CD14-positive monocyte (primary cell): ENCODE measurements around the gene FGGY. TPM values are rescaled to one million over a fixed set of nuclear protein-coding genes. Genes with fewer than 3 reads are reported as not detected.

Source experiments
- DNase-seq, 3 donors: peaks; one replicate each; pipeline ENCODE4 v3.0.0-alpha.2; 2011 to 2022
- H2AFZ ChIP-seq: 2 replicates; pipeline ENCODE4 v1.6.0; 2012; ENCODE audit warnings: mild to moderate bottlenecking, low read depth, low read length, inconsistent platforms; ENCODE audit not compliant: insufficient read depth, poor library complexity, severe bottlenecking
- H3K27ac ChIP-seq, 2 donors: 1 replicate in 1 of 2; 2 replicates in 1 of 2; pipeline ENCODE4 v1.5.1; 2012 to 2013; ENCODE audit warnings: low read length in 2 of 2, control low read depth in 1 of 2, inconsistent platforms in 1 of 2, low read depth in 1 of 2, mild to moderate bottlenecking in 1 of 2
- H3K27me3 ChIP-seq, 2 donors: one replicate each; pipeline versions ENCODE4 v1.6.0 to v1.6.1; 2011 to 2013; ENCODE audit warnings: low read length in 2 of 2; ENCODE audit not compliant: control insufficient read depth in 2 of 2, insufficient read depth in 2 of 2
- H3K36me3 ChIP-seq, 2 donors: replicated peaks in 1 of 2; 1 replicate in 1 of 2; 2 replicates in 1 of 2; pipeline versions ENCODE4 v1.5.1 to v1.6.1; 2012 to 2013; ENCODE audit warnings: low read length in 2 of 2, control low read depth in 1 of 2, inconsistent platforms in 1 of 2, mild to moderate bottlenecking in 1 of 2; ENCODE audit not compliant: insufficient read depth in 2 of 2, control insufficient read depth in 1 of 2
- H3K4me1 ChIP-seq, 2 donors: 1 replicate in 1 of 2; 2 replicates in 1 of 2; pipeline versions ENCODE4 v1.5.1 to v1.6.1; 2012 to 2013; ENCODE audit warnings: low read length in 2 of 2, control low read depth in 1 of 2, inconsistent platforms in 1 of 2, mild to moderate bottlenecking in 1 of 2, moderate library complexity in 1 of 2; ENCODE audit not compliant: insufficient read depth in 2 of 2, control insufficient read depth in 1 of 2
- H3K4me2 ChIP-seq: replicated peaks from 2 replicates; pipeline ENCODE3; 2012; ENCODE audit warnings: low read length, moderate library complexity, mild to moderate bottlenecking; ENCODE audit not compliant: poor library complexity, severe bottlenecking; ENCODE audit errors: extremely low read depth
- H3K4me3 ChIP-seq, 3 experiments: fragments of 200-600 bp in 1 of 3; sonication (generic) in 1 of 3; replicated peaks in 1 of 3; 1 replicate in 2 of 3; 2 replicates in 1 of 3; pipeline ENCODE4 v1.5.1; 2011 to 2013; ENCODE audit warnings: low read length in 3 of 3, mild to moderate bottlenecking in 3 of 3, control low read depth in 2 of 3, low read depth in 2 of 3, inconsistent platforms in 1 of 3, moderate library complexity in 1 of 3
- H3K79me2 ChIP-seq: 2 replicates; pipeline ENCODE4 v1.6.0; 2012; ENCODE audit warnings: mild to moderate bottlenecking, control low read depth, inconsistent platforms, low read length, moderate library complexity; ENCODE audit not compliant: insufficient read depth
- H3K9ac ChIP-seq: 2 replicates; pipeline ENCODE4 v1.6.0; 2017; ENCODE audit warnings: low read length, mild to moderate bottlenecking; ENCODE audit not compliant: insufficient read depth, poor library complexity, severe bottlenecking
- H3K9me3 ChIP-seq, 2 donors: replicated peaks in 1 of 2; 1 replicate in 1 of 2; 2 replicates in 1 of 2; pipeline versions ENCODE4 v1.5.1 to v1.6.1; 2012 to 2013; ENCODE audit warnings: low read length in 2 of 2, control low read depth in 1 of 2; ENCODE audit not compliant: control insufficient read depth in 1 of 2, insufficient read depth in 1 of 2
- H4K20me1 ChIP-seq: 2 replicates; pipeline ENCODE4 v1.6.0; 2012; ENCODE audit warnings: mild to moderate bottlenecking, low read length, control low read depth, moderate library complexity; ENCODE audit not compliant: insufficient read depth
- H3K27ac Mint-ChIP-seq, 7 donors: one replicate each; pipeline ENCODE4 v1.8.0; 2020; ENCODE audit warnings: mild to moderate bottlenecking in 7 of 7, mixed read lengths in 7 of 7, moderate library complexity in 6 of 7, inconsistent platforms in 2 of 7
- H3K27me3 Mint-ChIP-seq, 3 donors: one replicate each; pipeline ENCODE4 v1.8.0; 2021 to 2022; ENCODE audit warnings: low read depth in 3 of 3, mild to moderate bottlenecking in 3 of 3, mixed read lengths in 3 of 3, moderate library complexity in 3 of 3, inconsistent platforms in 1 of 3
- H3K36me3 Mint-ChIP-seq, 2 donors: one replicate each; pipeline ENCODE4 v1.8.0; 2020; ENCODE audit warnings: mixed read lengths in 2 of 2, inconsistent platforms in 1 of 2, mild to moderate bottlenecking in 1 of 2
- H3K4me1 Mint-ChIP-seq: one replicate; pipeline ENCODE4 v1.8.0; 2020; ENCODE audit warnings: mild to moderate bottlenecking, mixed read lengths
- H3K4me3 Mint-ChIP-seq, 2 donors: one replicate each; pipeline ENCODE4 v1.8.0; 2020; ENCODE audit warnings: mild to moderate bottlenecking in 2 of 2, mixed read lengths in 2 of 2, moderate library complexity in 1 of 2
- H3K9me3 Mint-ChIP-seq, 7 donors: one replicate each; pipeline ENCODE4 v1.8.0; 2020 to 2022; ENCODE audit warnings: mixed read lengths in 7 of 7, mild to moderate bottlenecking in 6 of 7, moderate library complexity in 6 of 7, inconsistent platforms in 2 of 7
- CTCF ChIP-seq: fragments of 200-600 bp; IDR thresholded peaks from one replicate; pipeline ENCODE4 v1.8.0; 2022; ENCODE audit warnings: antibody characterized with exemption, mild to moderate bottlenecking
- WGBS: methylation state at CpG from one replicate; pipeline ENCODE4 v1.1.5; 2013; ENCODE audit warnings: missing lambda C conversion rate; ENCODE audit not compliant: insufficient coverage; 5-methylcytosine and 5-hydroxymethylcytosine counted together
- intact Hi-C, 2 donors: fragments of 100-400 bp; cut with micrococcal nuclease; formaldehyde crosslinking; loops; one replicate each; pipeline versions ENCODE4 v1.15.0 to v1.15.1; 2023
- polyA plus RNA-seq, 3 donors: library from polyadenylated mRNA; depleted of rRNA in 1 of 3; unstranded in 2 of 3; stranded (reverse) in 1 of 3; fragments of 300-500 nt in 2 of 3; fragments of >200 nt in 1 of 3; fragmentation: Illumina TruSeq in 2 of 3; gene quantifications; 1 replicate in 2 of 3; 2 replicates in 1 of 3; pipeline ENCODE4 v1.2.3, GENCODE V29; 2012 to 2021

The FGGY gene
- polyA plus RNA-seq, 3 donors = 2.3 to 4.3 (median 2.9) TPM

DNA sequence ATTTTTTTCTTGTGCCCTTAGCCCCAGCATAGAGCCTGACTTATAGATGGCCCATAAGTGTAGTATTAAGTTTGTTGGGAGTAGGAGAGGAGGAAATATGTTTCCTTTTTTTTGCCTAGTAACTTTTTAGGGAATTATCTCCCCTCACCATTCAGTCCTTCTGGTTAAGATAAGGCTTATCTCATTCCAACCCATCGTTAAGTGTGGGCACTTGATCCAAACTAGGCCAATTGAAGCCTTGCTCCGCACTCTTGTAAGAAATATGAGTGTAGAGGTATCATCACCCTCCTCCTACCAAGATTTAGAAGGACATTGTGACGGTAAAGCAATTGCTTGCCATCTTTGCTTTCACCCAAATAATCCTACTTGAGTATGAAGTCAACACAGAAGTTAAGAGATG is 8.8 kb upstream of the FGGY start:
- H3K27ac Mint-ChIP-seq = no peak overlapping the region
- H3K4me3 Mint-ChIP-seq = no peak overlapping the region
- H3K27me3 Mint-ChIP-seq = no peaks in the 10 kb centered on the region
- intact Hi-C loops = no loop called here
- peaks cover 0 to 3% (median 0%) of the 10 kb centered on the region in 7 donors for H3K9me3 Mint-ChIP-seq
- no peak overlapping the region for H2AFZ ChIP-seq
- no peaks in the 10 kb centered on the region for H4K20me1 ChIP-seq
- H3K36me3 ChIP-seq = no peaks in the 10 kb centered on the region
- H3K27me3 ChIP-seq = no peaks in the 10 kb centered on the region
- peaks cover 33% of the 10 kb centered on the region for H3K4me1 Mint-ChIP-seq
- H3K36me3 Mint-ChIP-seq = peaks cover 3 to 13% of the 10 kb centered on the region in 2 donors
- no peaks in the 10 kb centered on the region for H3K9me3 ChIP-seq
- H3K9ac ChIP-seq = no peak overlapping the region
- WGBS = no CpG with 5 or more reads among the region's 3 CpGs
- TF ChIP-seq CTCF = no peak
- no peak overlapping the region for H3K4me2 ChIP-seq
- H3K4me1 ChIP-seq = peaks cover 27 to 30% of the 10 kb centered on the region in 2 donors
- H3K79me2 ChIP-seq = no peaks in the 10 kb centered on the region
- H3K4me3 ChIP-seq = no peak overlapping the region
- no peak overlapping the region for H3K27ac ChIP-seq
- DNase-seq = no peak

DNA sequence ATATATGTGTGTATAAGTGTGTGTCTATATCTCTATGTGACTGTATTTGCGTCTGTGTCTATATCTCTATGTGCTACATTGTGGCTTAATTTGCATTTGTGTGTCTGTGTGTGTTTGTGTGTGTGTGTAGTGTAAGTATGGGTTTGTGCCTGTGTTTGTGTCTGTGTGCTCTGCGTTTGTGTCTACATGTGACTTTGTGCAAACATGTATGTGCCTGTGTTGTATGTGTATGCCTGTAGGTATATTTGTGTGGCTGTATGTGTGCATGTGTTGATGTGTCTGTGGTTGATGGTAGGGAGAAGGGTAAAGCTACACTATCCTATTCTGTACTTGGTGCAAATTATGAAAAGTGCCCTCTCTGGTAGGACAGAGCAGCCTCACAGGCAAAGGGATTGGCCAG is 7.3 kb upstream of the FGGY start:
- H3K27ac ChIP-seq = no peak overlapping the region
- H2AFZ ChIP-seq = no peak overlapping the region
- Mint-ChIP-seq H3K4me1 (peaks cover 43% of the 10 kb centered on the region), H3K27me3 (no peaks in the 10 kb centered on the region), H3K9me3 (peaks cover 0 to 3% (median 0%) of the 10 kb centered on the region in 7 donors), H3K27ac (peak overlapping the region in 3 of 7 donors; percentile 27 to 90 (median 76)), H3K4me3 (no peak overlapping the region), H3K36me3 (peaks cover 3 to 13% of the 10 kb centered on the region in 2 donors)
- no peaks in the 10 kb centered on the region for H3K9me3 ChIP-seq
- peaks cover 36 to 37% of the 10 kb centered on the region in 2 donors for H3K4me1 ChIP-seq
- no peak overlapping the region for H3K4me2 ChIP-seq
- H3K79me2 ChIP-seq = no peaks in the 10 kb centered on the region
- DNase-seq = no peak
- H4K20me1 ChIP-seq = no peaks in the 10 kb centered on the region
- no peak overlapping the region for H3K9ac ChIP-seq
- H3K27me3 ChIP-seq = no peaks in the 10 kb centered on the region
- WGBS = 92% methylated on average over 2 of the region's 2 CpGs
- TF ChIP-seq CTCF = no peak
- no peak overlapping the region for H3K4me3 ChIP-seq
- no peaks in the 10 kb centered on the region for H3K36me3 ChIP-seq
- intact Hi-C loops = no loop called here
